Activated naive CD4-positive, alpha-beta T cell treated with anti-CD3 and anti-CD28 coated beads, Interleukin-2, amount 50 U/mL, for 24 hours (primary cell): ENCODE data around the gene STARD9.

ENCODE experiments used
- H3K27ac Mint-ChIP-seq: one replicate; pipeline ENCODE4 v1.8.0; 2021; ENCODE audit warnings: mild to moderate bottlenecking, mixed read lengths
- H3K27me3 Mint-ChIP-seq: one replicate; pipeline ENCODE4 v1.8.0; 2021; ENCODE audit warnings: mixed read lengths
- H3K36me3 Mint-ChIP-seq: one replicate; pipeline ENCODE4 v1.8.0; 2021; ENCODE audit warnings: mixed read lengths
- H3K4me1 Mint-ChIP-seq: one replicate; pipeline ENCODE4 v1.8.0; 2021; ENCODE audit warnings: mixed read lengths
- H3K4me3 Mint-ChIP-seq: one replicate; pipeline ENCODE4 v1.8.0; 2021; ENCODE audit warnings: mild to moderate bottlenecking, mixed read lengths
- H3K9me3 Mint-ChIP-seq: one replicate; pipeline ENCODE4 v1.8.0; 2021; ENCODE audit warnings: mixed read lengths

The STARD9 gene

GRCh38 chr15:42605796-42606195 is 30.4 kb downstream of the STARD9 start:
- H3K27ac Mint-ChIP-seq: no peak overlapping the region
- H3K9me3 Mint-ChIP-seq: no peaks in the 10 kb centered on the region
- no peaks in the 10 kb centered on the region for H3K36me3 Mint-ChIP-seq
- peak overlapping the region; percentile 26 for H3K4me3 Mint-ChIP-seq
- no peaks in the 10 kb centered on the region for H3K27me3 Mint-ChIP-seq
- H3K4me1 Mint-ChIP-seq: peaks cover 41% of the 10 kb centered on the region

GRCh38 chr15:42608110-42608531 is 32.7 kb downstream of the STARD9 start:
- Mint-ChIP-seq H3K9me3 (no peaks in the 10 kb centered on the region), H3K27ac (no peak overlapping the region), H3K27me3 (no peaks in the 10 kb centered on the region), H3K36me3 (no peaks in the 10 kb centered on the region), H3K4me3 (peak overlapping the region; percentile 31), H3K4me1 (peaks cover 41% of the 10 kb centered on the region)

DNA sequence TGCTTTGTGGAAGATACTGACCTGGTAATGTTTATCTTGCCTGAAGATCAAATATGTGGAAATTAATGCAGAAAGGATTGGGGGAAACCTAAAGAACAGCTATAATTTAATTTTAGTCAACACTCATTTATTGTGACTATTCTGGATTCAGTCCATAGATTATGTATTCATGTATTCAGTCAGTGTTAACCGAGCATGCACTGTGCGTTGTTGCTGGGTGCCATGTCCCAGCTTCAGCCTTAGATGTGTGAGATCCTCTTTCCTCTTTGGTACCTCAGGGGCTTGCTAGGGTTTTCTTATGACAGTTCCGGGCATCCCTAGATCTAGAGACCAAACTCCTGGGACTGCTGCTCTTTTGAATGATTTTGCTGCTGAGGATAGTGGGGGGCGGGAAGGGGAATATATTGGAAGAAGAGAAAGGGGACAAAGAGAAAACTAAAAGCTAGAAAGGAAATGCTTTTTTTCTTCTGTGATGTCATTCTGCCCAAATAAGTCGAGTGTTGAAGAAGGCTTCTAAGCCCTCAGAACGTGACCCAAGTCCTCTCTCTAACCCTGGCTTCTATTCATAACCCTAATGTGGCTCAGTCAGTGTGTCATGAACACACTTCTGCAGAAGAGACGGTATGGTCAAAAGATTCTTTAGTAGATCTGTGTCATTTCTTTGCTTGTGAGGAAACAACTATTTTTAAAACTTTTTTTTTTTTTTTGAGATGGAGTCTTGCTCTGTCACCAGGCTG is 33.5 kb downstream of the STARD9 start:
- H3K27ac Mint-ChIP-seq: no peak overlapping the region
- peaks cover 41% of the 10 kb centered on the region for H3K4me1 Mint-ChIP-seq

GRCh38 chr15:42611532-42611931 is 36.1 kb downstream of the STARD9 start:
- Mint-ChIP-seq H3K9me3 (no peaks in the 10 kb centered on the region), H3K4me3 (no peak overlapping the region), H3K27me3 (no peaks in the 10 kb centered on the region), H3K27ac (no peak overlapping the region), H3K4me1 (peaks cover 18% of the 10 kb centered on the region), H3K36me3 (no peaks in the 10 kb centered on the region)

More for the DNA sequence above, 33.5 kb downstream of the STARD9 start:
- Mint-ChIP-seq H3K27me3 (no peaks in the 10 kb centered on the region), H3K36me3 (no peaks in the 10 kb centered on the region), H3K4me3 (peak overlapping the region; percentile 2), H3K9me3 (no peaks in the 10 kb centered on the region)

GRCh38 chr15:42612367-42612912 is 37.0 kb downstream of the STARD9 start:
- no peak overlapping the region for H3K27ac Mint-ChIP-seq

GRCh38 chr15:42616107-42616506 is 40.7 kb downstream of the STARD9 start:
- Mint-ChIP-seq H3K27me3 (no peaks in the 10 kb centered on the region), H3K27ac (no peak overlapping the region), H3K4me1 (no peaks in the 10 kb centered on the region), H3K9me3 (no peaks in the 10 kb centered on the region), H3K4me3 (no peak overlapping the region), H3K36me3 (no peaks in the 10 kb centered on the region)

More at GRCh38 chr15:42612367-42612912, 37.0 kb downstream of the STARD9 start:
- no peaks in the 10 kb centered on the region for H3K9me3 Mint-ChIP-seq
- no peaks in the 10 kb centered on the region for H3K36me3 Mint-ChIP-seq
- H3K4me1 Mint-ChIP-seq: peaks cover 18% of the 10 kb centered on the region
- H3K4me3 Mint-ChIP-seq: no peak overlapping the region
- no peaks in the 10 kb centered on the region for H3K27me3 Mint-ChIP-seq

DNA sequence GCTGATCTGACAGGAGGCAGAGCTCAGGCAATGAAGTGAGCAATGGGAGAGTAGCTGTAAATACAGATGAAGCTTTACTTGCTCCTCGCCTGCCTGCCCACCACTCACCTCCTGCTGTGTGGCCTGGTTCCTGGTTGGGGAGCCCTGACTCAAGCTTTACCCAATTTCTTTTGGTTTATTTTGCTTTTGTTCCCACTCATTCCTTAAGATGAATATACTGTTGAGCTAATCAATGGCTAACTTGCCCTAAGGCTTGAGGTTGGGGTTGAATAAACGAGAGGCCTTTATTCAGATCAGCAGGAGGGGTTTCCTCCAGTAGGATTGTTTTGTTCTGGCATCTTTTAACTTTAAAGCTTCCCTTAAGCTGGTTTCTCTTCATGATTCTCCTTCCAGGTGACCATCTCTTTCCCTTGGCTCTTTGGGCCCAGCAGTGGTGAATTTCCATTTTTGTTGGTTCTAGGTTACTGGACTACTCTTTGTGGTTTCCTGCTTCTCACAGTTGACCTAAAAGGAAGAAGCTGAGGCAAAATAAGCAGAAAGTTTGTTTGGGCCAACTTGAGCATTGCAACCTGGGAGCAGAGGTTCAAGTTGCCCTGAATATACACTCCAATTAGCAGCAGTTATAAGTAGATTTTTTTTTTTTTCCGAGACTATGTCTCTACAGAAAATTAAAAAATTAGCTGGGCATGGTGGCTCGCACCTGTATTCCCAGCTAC is 44.4 kb downstream of the STARD9 start:
- Mint-ChIP-seq H3K27me3 (no peaks in the 10 kb centered on the region), H3K4me1 (no peaks in the 10 kb centered on the region), H3K36me3 (no peaks in the 10 kb centered on the region), H3K27ac (peak overlapping the region; percentile 6), H3K9me3 (no peaks in the 10 kb centered on the region), H3K4me3 (no peak overlapping the region)

DNA sequence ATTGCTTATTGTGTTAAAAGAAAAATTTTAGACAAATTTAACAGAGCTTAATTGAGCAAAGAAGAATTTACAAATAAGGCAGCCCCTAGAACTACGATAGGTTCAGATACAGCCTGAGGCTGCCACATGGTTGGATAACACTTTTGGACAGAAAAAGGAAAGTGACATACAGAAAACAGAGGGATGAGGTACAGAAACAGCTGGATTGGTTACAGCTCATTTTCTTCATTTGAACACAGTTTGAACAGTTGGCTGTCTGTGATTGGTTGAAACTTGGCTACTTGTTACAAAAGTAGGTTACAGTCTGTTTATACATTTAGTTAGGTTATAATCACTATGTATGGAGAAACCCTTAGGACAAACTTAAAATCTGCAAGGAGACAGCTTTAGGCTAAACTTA is 46.0 kb downstream of the STARD9 start:
- no peak overlapping the region for H3K4me3 Mint-ChIP-seq
- H3K27ac Mint-ChIP-seq: peak overlapping the region; percentile 18
- H3K27me3 Mint-ChIP-seq: no peaks in the 10 kb centered on the region
- H3K4me1 Mint-ChIP-seq: no peaks in the 10 kb centered on the region
- no peaks in the 10 kb centered on the region for H3K36me3 Mint-ChIP-seq
- H3K9me3 Mint-ChIP-seq: no peaks in the 10 kb centered on the region

- H3K36me3 Mint-ChIP-seq: no peaks in the 10 kb centered on the region
- no peak overlapping the region for H3K4me3 Mint-ChIP-seq
- H3K4me1 Mint-ChIP-seq: no peaks in the 10 kb centered on the region
- no peaks in the 10 kb centered on the region for H3K27me3 Mint-ChIP-seq
- H3K9me3 Mint-ChIP-seq: no peaks in the 10 kb centered on the region
- H3K27ac Mint-ChIP-seq: no peak overlapping the region
Observed at GRCh38 chr15:42621996-42622925, 46.9 kb downstream of the STARD9 start.

DNA sequence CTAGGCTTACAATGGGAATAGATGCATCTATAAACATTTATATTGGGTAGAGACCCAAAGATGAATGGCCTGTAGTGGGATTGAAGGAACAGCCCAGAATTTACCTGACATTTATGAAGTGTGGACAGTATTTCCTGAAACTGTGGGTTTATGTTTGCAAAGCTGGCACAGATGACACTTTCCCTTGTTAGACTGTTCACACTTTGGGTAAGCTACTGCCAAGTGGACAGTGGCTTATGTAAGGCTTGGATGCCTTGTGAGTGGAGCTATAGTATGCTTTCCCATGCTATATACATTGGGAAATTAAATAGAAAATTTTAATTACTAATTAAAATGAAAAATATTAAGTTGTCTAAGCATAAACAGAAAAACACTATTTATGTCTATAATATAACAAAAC is 48.5 kb downstream of the STARD9 start:
- Mint-ChIP-seq H3K9me3 (no peaks in the 10 kb centered on the region), H3K27ac (no peak overlapping the region), H3K27me3 (no peaks in the 10 kb centered on the region)

GRCh38 chr15:42627485-42627884 is 52.1 kb downstream of the STARD9 start:
- Mint-ChIP-seq H3K9me3 (no peaks in the 10 kb centered on the region), H3K4me3 (no peak overlapping the region), H3K27ac (no peak overlapping the region), H3K4me1 (no peaks in the 10 kb centered on the region), H3K36me3 (peaks cover 2% of the 10 kb centered on the region), H3K27me3 (no peaks in the 10 kb centered on the region)

More for the DNA sequence above, 48.5 kb downstream of the STARD9 start:
- no peaks in the 10 kb centered on the region for H3K4me1 Mint-ChIP-seq
- H3K4me3 Mint-ChIP-seq: no peak overlapping the region
- peaks cover 2% of the 10 kb centered on the region for H3K36me3 Mint-ChIP-seq

DNA sequence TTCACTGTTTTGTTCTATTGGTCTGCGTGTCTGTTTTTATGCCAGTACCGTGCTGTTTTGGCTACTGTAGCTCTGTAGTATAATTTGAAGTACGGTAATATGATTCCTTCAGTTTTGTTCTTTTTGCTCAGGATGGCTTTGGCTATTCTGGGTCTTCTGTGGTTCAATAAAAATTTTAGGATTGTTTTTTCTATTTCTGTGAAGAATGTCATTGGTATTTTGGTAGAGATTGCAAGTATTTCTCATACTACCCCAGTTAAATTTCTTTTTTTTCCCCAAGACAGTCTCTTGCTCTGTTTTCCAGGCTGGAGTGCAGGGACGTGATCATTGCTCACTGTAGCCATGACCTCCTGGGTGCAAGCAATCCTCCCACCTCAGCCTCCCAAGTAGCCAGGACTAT is 53.4 kb downstream of the STARD9 start:
- Mint-ChIP-seq H3K4me3 (no peak overlapping the region), H3K36me3 (peaks cover 2% of the 10 kb centered on the region), H3K9me3 (no peaks in the 10 kb centered on the region), H3K27me3 (no peaks in the 10 kb centered on the region), H3K27ac (no peak overlapping the region), H3K4me1 (no peaks in the 10 kb centered on the region)

DNA sequence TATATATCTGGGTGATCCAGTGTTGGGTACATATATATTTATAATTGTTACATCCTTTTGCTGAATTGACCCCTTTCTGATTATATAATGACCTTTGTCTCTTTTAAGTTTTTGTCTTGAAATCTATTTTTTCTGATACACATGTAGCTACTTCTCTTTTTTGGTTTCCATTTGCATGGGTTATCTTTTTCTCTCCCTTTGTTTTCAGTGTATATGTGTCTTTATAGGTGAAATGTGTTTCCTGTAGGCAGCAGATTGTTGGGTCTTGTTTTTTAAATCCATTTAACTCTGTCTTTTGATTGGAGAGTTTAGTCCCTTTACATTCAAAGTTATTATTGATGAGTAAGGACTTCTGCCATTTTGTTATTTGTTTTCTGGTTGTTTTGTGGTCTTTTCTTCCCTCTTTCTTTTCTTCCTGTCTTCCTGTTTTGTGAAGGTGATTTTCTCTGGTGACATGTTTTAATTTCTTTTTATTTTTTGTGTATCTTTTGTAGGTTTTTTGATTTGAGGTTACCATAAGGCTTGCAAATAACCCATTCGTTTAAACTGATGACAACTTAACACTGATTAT is 56.8 kb downstream of the STARD9 start:
- Mint-ChIP-seq H3K27ac (no peak overlapping the region), H3K27me3 (no peaks in the 10 kb centered on the region), H3K4me3 (no peak overlapping the region)

GRCh38 chr15:42640109-42640508 is 64.7 kb downstream of the STARD9 start:
- H3K4me1 Mint-ChIP-seq: no peaks in the 10 kb centered on the region
- H3K36me3 Mint-ChIP-seq: peaks cover 4% of the 10 kb centered on the region
- no peaks in the 10 kb centered on the region for H3K9me3 Mint-ChIP-seq
- H3K27me3 Mint-ChIP-seq: no peaks in the 10 kb centered on the region
- no peak overlapping the region for H3K27ac Mint-ChIP-seq
- H3K4me3 Mint-ChIP-seq: no peak overlapping the region

More for the DNA sequence above, 56.8 kb downstream of the STARD9 start:
- no peaks in the 10 kb centered on the region for H3K4me1 Mint-ChIP-seq
- H3K9me3 Mint-ChIP-seq: no peaks in the 10 kb centered on the region
- H3K36me3 Mint-ChIP-seq: peaks cover 2% of the 10 kb centered on the region
